OCI-LY7 (cell line): ENCODE data around the gene PCBD1. TPM values are rescaled to one million over a fixed set of nuclear protein-coding genes. Genes with fewer than 3 reads are reported as not detected.

Experiments
- BruUV-seq: library from RNA; stranded (reverse); fragments of 400-500 nt; replicated peaks from 2 replicates; lab custom pipeline; 2021; lab: Mats Ljungman, UMichigan
- CTCF ChIA-PET: fragments of 300-600 bp; sonication (Branson Sonifier 250); formaldehyde crosslinking; loops from one replicate; lab custom pipeline; 2022; ENCODE audit warnings: antibody characterized with exemption; ENCODE audit not compliant: unreplicated experiment; lab: Charles Lee
- POLR2A ChIA-PET: fragments of 300-600 bp; sonication (Branson Sonifier 250); formaldehyde crosslinking; loops from one replicate; lab custom pipeline; 2022; ENCODE audit warnings: antibody characterized with exemption; lab: Charles Lee
- DNase-seq: peaks from one replicate; pipeline ENCODE4 v3.0.0-alpha.2; 2015; ENCODE audit warnings: low spot score
- H2AFZ ChIP-seq: fragments of 200-600 bp; sonication (generic), shearing (Covaris generic); 2 replicates; pipeline ENCODE4 v1.6.1; 2014; ENCODE audit warnings: mild to moderate bottlenecking, antibody characterized with exemption, low read length, moderate library complexity
- H3K27ac ChIP-seq: fragments of 200-600 bp; sonication (generic); 2 replicates; pipeline ENCODE4 v1.5.1; 2014; ENCODE audit warnings: mixed run types, low read depth, mild to moderate bottlenecking, moderate library complexity, low read length, inconsistent platforms; ENCODE audit not compliant: poor library complexity, severe bottlenecking
- H3K36me3 ChIP-seq: fragments of 200-600 bp; sonication (generic); 2 replicates; pipeline ENCODE4 v1.6.1; 2014; ENCODE audit warnings: mild to moderate bottlenecking, antibody characterized with exemption, low read length, moderate library complexity, mixed read lengths; ENCODE audit not compliant: insufficient read depth
- H3K4me1 ChIP-seq: fragments of 200-600 bp; sonication (generic); 2 replicates; pipeline ENCODE4 v1.5.1; 2014; ENCODE audit warnings: mild to moderate bottlenecking, low read length; ENCODE audit not compliant: insufficient read depth, poor library complexity, severe bottlenecking
- H3K4me2 ChIP-seq: fragments of 200-600 bp; sonication (generic); 2 replicates; pipeline ENCODE4 v1.6.1; 2014; ENCODE audit warnings: mild to moderate bottlenecking, low read length
- H3K4me3 ChIP-seq: fragments of 200-600 bp; sonication (generic); 2 replicates; pipeline ENCODE4 v1.5.1; 2014; ENCODE audit warnings: mild to moderate bottlenecking, low read depth, low read length; ENCODE audit not compliant: poor library complexity, severe bottlenecking
- H3K79me2 ChIP-seq: fragments of 200-600 bp; sonication (generic); 2 replicates; pipeline ENCODE4 v1.6.1; 2016; ENCODE audit warnings: low read depth, mild to moderate bottlenecking, low read length, moderate library complexity, mixed read lengths; ENCODE audit not compliant: insufficient read depth
- H3K9me2 ChIP-seq: fragments of 200-600 bp; sonication (generic); 2 replicates; pipeline ENCODE4 v1.6.1; 2016; ENCODE audit warnings: mild to moderate bottlenecking, low read length, mixed read lengths; ENCODE audit not compliant: insufficient read depth
- H3K9me3 ChIP-seq: fragments of 200-600 bp; sonication (generic); 2 replicates; pipeline ENCODE4 v1.6.1; 2014; ENCODE audit warnings: mild to moderate bottlenecking, mixed run types, low read length, mixed read lengths
- H4K20me1 ChIP-seq: fragments of 200-600 bp; sonication (generic); 2 replicates; pipeline ENCODE4 v1.6.1; 2014; ENCODE audit warnings: mild to moderate bottlenecking, antibody characterized with exemption, low read length, moderate library complexity, mixed read lengths; ENCODE audit not compliant: insufficient read depth
- EZH2phosphoT487 ChIP-seq: fragments of 200-600 bp; sonication (generic); IDR thresholded peaks from 2 replicates; pipeline ENCODE4 v1.6.1; 2018; ENCODE audit warnings: low read depth, borderline replicate concordance, mild to moderate bottlenecking, mixed run types, antibody characterized with exemption, low read length, moderate library complexity, mixed read lengths
- intact Hi-C: fragments of 100-400 bp; cut with micrococcal nuclease; formaldehyde crosslinking; loops from one replicate; pipeline ENCODE4 v1.10.0; 2022; ENCODE audit not compliant: unreplicated experiment
- total RNA-seq, 2 experiments: library from RNA; depleted of rRNA in 1 of 2; stranded (reverse); fragments of >200 nt in 1 of 2; shearing (Covaris generic) in 1 of 2; gene quantifications; 2 replicates each; pipeline ENCODE4 v1.2.3, GENCODE V29; 2014 to 2022
- TF ChIP-seq, protein P1 (sequence below): fragments of 200-600 bp; sonication (generic); conservative IDR thresholded peaks from 2 replicates; pipeline ENCODE4 v1.5.1; 2014; ENCODE audit warnings: mild to moderate bottlenecking, antibody characterized with exemption, low read length, moderate library complexity, mixed read lengths

PCBD1 gene
- total RNA-seq, 2 experiments from 2014 or later, result 4.9 to 25.4 TPM

DNA sequence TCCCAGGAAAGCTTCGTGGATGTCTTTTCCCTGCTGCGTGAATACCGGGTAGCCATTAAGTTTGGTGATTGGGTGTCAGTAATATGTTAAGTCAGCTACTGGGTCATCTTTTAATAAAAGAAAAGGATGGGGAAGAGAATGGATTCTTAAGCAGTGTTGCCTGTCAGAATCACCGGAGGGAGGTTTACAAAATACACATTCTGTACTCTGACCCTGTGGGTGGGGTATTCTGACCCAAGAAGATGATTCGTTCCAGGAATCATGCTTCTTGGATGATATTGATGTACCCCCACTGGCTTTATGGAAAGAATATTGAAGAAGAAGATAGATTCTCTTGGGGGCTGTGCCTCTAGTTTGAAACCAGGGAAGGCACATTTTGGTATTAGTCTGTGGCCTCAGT is 54.3 kb downstream of the PCBD1 start:
- BruUV-seq, result no TSS peak
- H3K27ac ChIP-seq, result no peak overlapping the region
- no peak overlapping the region for H2AFZ ChIP-seq
- peaks cover 6% of the 10 kb centered on the region; the same call in 1 of the 2 replicates for H3K9me3 ChIP-seq
- intact Hi-C loops, result no loop called here
- no peak for DNase-seq
- CTCF ChIA-PET, result interaction anchor here (0.6 kb wide), 1 partner anchor 16 kb away, joined by 5 read pairs; no protein-coding TSS in a partner anchor
- POLR2A ChIA-PET, result no interaction called here
- H3K4me2 ChIP-seq, result no peak overlapping the region
- peaks cover 17% of the 10 kb centered on the region for H3K36me3 ChIP-seq
- no peaks in the 10 kb centered on the region for H3K4me1 ChIP-seq
- H3K9me2 ChIP-seq, result no peaks in the 10 kb centered on the region
- no peak overlapping the region for H3K4me3 ChIP-seq
- no peaks in the 10 kb centered on the region for H3K79me2 ChIP-seq
- TF ChIP-seq EZH2phosphoT487, result no peak
- TF ChIP-seq, protein P1, sequence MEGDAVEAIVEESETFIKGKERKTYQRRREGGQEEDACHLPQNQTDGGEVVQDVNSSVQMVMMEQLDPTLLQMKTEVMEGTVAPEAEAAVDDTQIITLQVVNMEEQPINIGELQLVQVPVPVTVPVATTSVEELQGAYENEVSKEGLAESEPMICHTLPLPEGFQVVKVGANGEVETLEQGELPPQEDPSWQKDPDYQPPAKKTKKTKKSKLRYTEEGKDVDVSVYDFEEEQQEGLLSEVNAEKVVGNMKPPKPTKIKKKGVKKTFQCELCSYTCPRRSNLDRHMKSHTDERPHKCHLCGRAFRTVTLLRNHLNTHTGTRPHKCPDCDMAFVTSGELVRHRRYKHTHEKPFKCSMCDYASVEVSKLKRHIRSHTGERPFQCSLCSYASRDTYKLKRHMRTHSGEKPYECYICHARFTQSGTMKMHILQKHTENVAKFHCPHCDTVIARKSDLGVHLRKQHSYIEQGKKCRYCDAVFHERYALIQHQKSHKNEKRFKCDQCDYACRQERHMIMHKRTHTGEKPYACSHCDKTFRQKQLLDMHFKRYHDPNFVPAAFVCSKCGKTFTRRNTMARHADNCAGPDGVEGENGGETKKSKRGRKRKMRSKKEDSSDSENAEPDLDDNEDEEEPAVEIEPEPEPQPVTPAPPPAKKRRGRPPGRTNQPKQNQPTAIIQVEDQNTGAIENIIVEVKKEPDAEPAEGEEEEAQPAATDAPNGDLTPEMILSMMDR, result no peak
- peaks cover 4% of the 10 kb centered on the region; the same call in 1 of the 2 replicates for H4K20me1 ChIP-seq

DNA sequence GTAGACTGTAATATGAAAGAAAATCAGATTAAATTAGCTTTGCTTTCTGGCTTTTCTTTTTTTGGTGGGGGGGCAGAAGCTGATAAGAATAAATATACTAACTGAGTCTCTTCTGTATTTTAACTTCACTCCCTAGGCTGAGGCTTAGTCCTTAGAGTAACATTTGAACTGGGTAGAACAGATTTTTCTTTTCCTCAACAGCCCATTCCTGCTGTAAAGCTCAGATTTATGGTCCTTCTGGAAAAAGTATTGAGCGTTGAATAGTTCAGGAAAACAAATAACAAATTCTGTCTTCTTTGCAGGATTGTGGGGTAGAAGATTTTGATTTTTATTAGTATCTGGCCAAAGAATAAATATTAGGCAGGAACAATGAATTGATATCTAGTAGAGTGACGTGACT is 54.8 kb downstream of the PCBD1 start:
- CTCF ChIA-PET, result no interaction called here

More for the DNA sequence above, 54.8 kb downstream of the PCBD1 start:
- Histone ChIP-seq H3K9me3 (peaks cover 6% of the 10 kb centered on the region; the same call in 1 of the 2 replicates), H3K27ac (no peak overlapping the region), H3K4me1 (no peaks in the 10 kb centered on the region), H2AFZ (no peak overlapping the region), H3K79me2 (no peaks in the 10 kb centered on the region), H3K4me3 (no peak overlapping the region), H3K4me2 (no peak overlapping the region), H3K36me3 (peaks cover 14% of the 10 kb centered on the region), H3K9me2 (no peaks in the 10 kb centered on the region), H4K20me1 (peaks cover 4% of the 10 kb centered on the region; the same call in 1 of the 2 replicates)
- intact Hi-C loops, result no loop called here
- DNase-seq, result no peak
- no TSS peak for BruUV-seq
- TF ChIP-seq EZH2phosphoT487, result no peak
- TF ChIP-seq, protein P1, result no peak
- POLR2A ChIA-PET, result no interaction called here

Other genes with a start within 250 kb of the PCBD1 start
- gene ADAMTS14, start 216.1 kb downstream of the PCBD1 start, total RNA-seq (2014; rRNA removed; shearing (Covaris generic)), result 0.03 and 0.10 TPM in 2 replicates
- gene ADAMTS14, start 216.1 kb downstream of the PCBD1 start, total RNA-seq (2022), result 0.11 TPM in 1 of 2 replicates, not detected in the other
- not detected in 2 replicates for gene TBATA, start 103.2 kb downstream of the PCBD1 start, total RNA-seq (2014; rRNA removed; shearing (Covaris generic))
- not detected in 2 replicates for gene TBATA, start 103.2 kb downstream of the PCBD1 start, total RNA-seq (2022)
- 11.7 and 14.2 TPM in 2 replicates for gene SGPL1, start 72.6 kb downstream of the PCBD1 start, total RNA-seq (2014; rRNA removed; shearing (Covaris generic))
- gene SGPL1, start 72.6 kb downstream of the PCBD1 start, total RNA-seq (2022), result 23.4 and 25.1 TPM in 2 replicates